Loucy (cell line): ENCODE data around the gene CRY2.

Experiments
- H2AFZ ChIP-seq: fragments of 200-600 bp; sonication (generic); 2 replicates; pipeline ENCODE4 v1.6.0; 2016; ENCODE audit warnings: antibody characterized with exemption, mild to moderate bottlenecking, low read length, moderate library complexity
- H3F3A ChIP-seq: fragments of 200-600 bp; 2 replicates; pipeline ENCODE4 v1.6.0; 2016; ENCODE audit warnings: antibody characterized with exemption, low read depth, mild to moderate bottlenecking
- H3K27me3 ChIP-seq: fragments of 200-600 bp; sonication (generic); 2 replicates; pipeline ENCODE4 v1.6.1; 2014; ENCODE audit warnings: low read length, mild to moderate bottlenecking; ENCODE audit not compliant: insufficient read depth, poor library complexity, severe bottlenecking
- H3K36me3 ChIP-seq: fragments of 200-600 bp; sonication (generic); 2 replicates; pipeline ENCODE4 v1.6.1; 2016; ENCODE audit warnings: low read length; ENCODE audit not compliant: insufficient read depth
- H3K4me1 ChIP-seq: fragments of 200-600 bp; sonication (generic); 2 replicates; pipeline ENCODE4 v1.5.1; 2014; ENCODE audit warnings: low read length, mild to moderate bottlenecking; ENCODE audit not compliant: insufficient read depth, poor library complexity, severe bottlenecking
- H3K4me2 ChIP-seq: fragments of 200-600 bp; sonication (generic); 2 replicates; pipeline ENCODE4 v1.6.0; 2014; ENCODE audit warnings: antibody characterized with exemption, low read length, low read depth, mild to moderate bottlenecking; ENCODE audit not compliant: poor library complexity, severe bottlenecking
- H3K4me3 ChIP-seq: fragments of 200-600 bp; sonication (generic); 2 replicates; pipeline ENCODE4 v1.5.1; 2014; ENCODE audit warnings: low read length, mild to moderate bottlenecking, mixed read lengths; ENCODE audit not compliant: poor library complexity, severe bottlenecking
- H3K79me2 ChIP-seq: fragments of 200-600 bp; sonication (generic); 2 replicates; pipeline ENCODE4 v1.6.1; 2014; ENCODE audit warnings: low read length; ENCODE audit not compliant: insufficient read depth
- H3K9ac ChIP-seq: fragments of 200-600 bp; sonication (generic); 2 replicates; pipeline ENCODE4 v1.6.0; 2014; ENCODE audit warnings: mild to moderate bottlenecking, low read depth, low read length, moderate library complexity; ENCODE audit not compliant: poor library complexity, severe bottlenecking
- H3K9me2 ChIP-seq: fragments of 200-600 bp; sonication (generic); replicated peaks from 2 replicates; pipeline ENCODE4 v1.6.1; 2016; ENCODE audit warnings: low read depth, low read length, mixed read lengths
- H3K9me3 ChIP-seq: fragments of 200-600 bp; sonication (generic); 2 replicates; pipeline ENCODE4 v1.6.1; 2014; ENCODE audit warnings: mild to moderate bottlenecking, antibody characterized with exemption, low read length, low read depth; ENCODE audit not compliant: insufficient read depth
- H4K20me1 ChIP-seq: fragments of 200-600 bp; sonication (generic); 2 replicates; pipeline ENCODE4 v1.6.0; 2014; ENCODE audit warnings: antibody characterized with exemption, low read length, mild to moderate bottlenecking; ENCODE audit not compliant: insufficient read depth, poor library complexity, severe bottlenecking
- EZH2phosphoT487 ChIP-seq: fragments of 200-600 bp; IDR thresholded peaks from 2 replicates; pipeline ENCODE4 v1.6.1; 2018; ENCODE audit warnings: antibody characterized with exemption, mild to moderate bottlenecking, moderate library complexity, borderline replicate concordance
- TF ChIP-seq, protein P1 (sequence below): fragments of 200-600 bp; sonication (generic); conservative IDR thresholded peaks from 2 replicates; pipeline ENCODE4 v1.5.1; 2014; ENCODE audit warnings: mild to moderate bottlenecking, antibody characterized with exemption, low read length

CRY2 gene

GRCh38 chr11:45855308-45855707 lies 8.0 kb downstream of the CRY2 start:
- H3F3A ChIP-seq, result no peaks in the 10 kb centered on the region
- no peak overlapping the region for H3K4me3 ChIP-seq
- H4K20me1 ChIP-seq, result peaks cover 25% of the 10 kb centered on the region
- peaks cover 45% of the 10 kb centered on the region for H3K79me2 ChIP-seq
- H3K27me3 ChIP-seq, result no peaks in the 10 kb centered on the region
- H3K4me2 ChIP-seq, result no peak overlapping the region
- peaks cover 41% of the 10 kb centered on the region; the same call in 1 of the 2 replicates for H3K36me3 ChIP-seq
- H3K9ac ChIP-seq, result no peak overlapping the region
- no peak for TF ChIP-seq EZH2phosphoT487
- TF ChIP-seq, protein P1, sequence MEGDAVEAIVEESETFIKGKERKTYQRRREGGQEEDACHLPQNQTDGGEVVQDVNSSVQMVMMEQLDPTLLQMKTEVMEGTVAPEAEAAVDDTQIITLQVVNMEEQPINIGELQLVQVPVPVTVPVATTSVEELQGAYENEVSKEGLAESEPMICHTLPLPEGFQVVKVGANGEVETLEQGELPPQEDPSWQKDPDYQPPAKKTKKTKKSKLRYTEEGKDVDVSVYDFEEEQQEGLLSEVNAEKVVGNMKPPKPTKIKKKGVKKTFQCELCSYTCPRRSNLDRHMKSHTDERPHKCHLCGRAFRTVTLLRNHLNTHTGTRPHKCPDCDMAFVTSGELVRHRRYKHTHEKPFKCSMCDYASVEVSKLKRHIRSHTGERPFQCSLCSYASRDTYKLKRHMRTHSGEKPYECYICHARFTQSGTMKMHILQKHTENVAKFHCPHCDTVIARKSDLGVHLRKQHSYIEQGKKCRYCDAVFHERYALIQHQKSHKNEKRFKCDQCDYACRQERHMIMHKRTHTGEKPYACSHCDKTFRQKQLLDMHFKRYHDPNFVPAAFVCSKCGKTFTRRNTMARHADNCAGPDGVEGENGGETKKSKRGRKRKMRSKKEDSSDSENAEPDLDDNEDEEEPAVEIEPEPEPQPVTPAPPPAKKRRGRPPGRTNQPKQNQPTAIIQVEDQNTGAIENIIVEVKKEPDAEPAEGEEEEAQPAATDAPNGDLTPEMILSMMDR, result no peak
- no peaks in the 10 kb centered on the region for H3K9me2 ChIP-seq
- no peak overlapping the region for H2AFZ ChIP-seq
- peaks cover 21% of the 10 kb centered on the region for H3K4me1 ChIP-seq
- no peaks in the 10 kb centered on the region for H3K9me3 ChIP-seq

- Histone ChIP-seq H3K4me1 (peaks cover 14% of the 10 kb centered on the region), H3K9me2 (no peaks in the 10 kb centered on the region), H3K27me3 (no peaks in the 10 kb centered on the region), H2AFZ (no peak overlapping the region), H3K4me3 (no peak overlapping the region), H3K4me2 (no peak overlapping the region), H3K79me2 (peaks cover 38% of the 10 kb centered on the region), H4K20me1 (peaks cover 19% of the 10 kb centered on the region), H3F3A (no peaks in the 10 kb centered on the region), H3K9ac (no peak overlapping the region), H3K36me3 (peaks cover 49% of the 10 kb centered on the region; the same call in 1 of the 2 replicates), H3K9me3 (no peaks in the 10 kb centered on the region)
- TF ChIP-seq EZH2phosphoT487, result no peak
- TF ChIP-seq, protein P1, result no peak
Measured at GRCh38 chr11:45856044-45856468, 8.8 kb downstream of the CRY2 start.

GRCh38 chr11:45857961-45858474 lies 10.7 kb downstream of the CRY2 start:
- H3K4me1 ChIP-seq, result no peaks in the 10 kb centered on the region
- H4K20me1 ChIP-seq, result peaks cover 8% of the 10 kb centered on the region
- H3K9ac ChIP-seq, result no peak overlapping the region
- H3F3A ChIP-seq, result no peaks in the 10 kb centered on the region
- H3K9me3 ChIP-seq, result no peaks in the 10 kb centered on the region
- no peaks in the 10 kb centered on the region for H3K27me3 ChIP-seq
- H3K79me2 ChIP-seq, result peaks cover 20% of the 10 kb centered on the region; the same call in 1 of the 2 replicates
- no peaks in the 10 kb centered on the region for H3K9me2 ChIP-seq
- H3K4me3 ChIP-seq, result no peak overlapping the region
- H3K4me2 ChIP-seq, result no peak overlapping the region
- TF ChIP-seq EZH2phosphoT487, result no peak
- H3K36me3 ChIP-seq, result peaks cover 68% of the 10 kb centered on the region; the same call in 1 of the 2 replicates
- no peak overlapping the region for H2AFZ ChIP-seq
